ENCODE results near the gene ABCA8.

- TF ChIP-seq EP300 (IDR thresholded peaks at IDR 0.05) (no peak), CTCF (IDR thresholded peaks at IDR 0.05) (no peak), POLR2AphosphoS5 (IDR thresholded peaks at IDR 0.05) (no peak)
Observed at GRCh38 chr17:68870976-68871375, 84.2 kb downstream of the ABCA8 start.
